Measurements from ENCODE around the gene MAST2. TPM values are rescaled to one million over a fixed set of nuclear protein-coding genes. Genes with fewer than 3 reads are reported as not detected.

The MAST2 gene
- total and polyA plus RNA-seq, 2 of the 13 experiments (the other 11 are each of a cell fraction or from before 2014, with no cell fraction given) = 15.3 to 23.0 TPM

- TF ChIP-seq ZNF792 (CRISPR knock-in tag; IDR thresholded peaks at IDR 0.05) (no peak), DDIT3 (CRISPR knock-in tag; IDR thresholded peaks at IDR 0.05) (no peak), HOXA3 (CRISPR knock-in tag; IDR thresholded peaks at IDR 0.05) (peak; percentile 14; the same call in 1 of the 2 replicates), TOPORS (CRISPR knock-in tag; IDR thresholded peaks at IDR 0.05) (no peak), RNF219 (CRISPR knock-in tag; IDR thresholded peaks at IDR 0.05) (no peak), FLYWCH1 (CRISPR knock-in tag; IDR thresholded peaks at IDR 0.05) (no peak), PITX1 (CRISPR knock-in tag; IDR thresholded peaks at IDR 0.05) (peak; percentile 57; the same call in 1 of the 2 replicates), HNF4A (CRISPR knock-in tag; IDR thresholded peaks at IDR 0.05) (peak; percentile 88), ZKSCAN1 (IDR thresholded peaks at IDR 0.05; ENCODE audit: low read length) (no peak), KMT2A (CRISPR knock-in tag; IDR thresholded peaks at IDR 0.05) (0 out of 2 replicates have a peak, but pooled peaks have one; percentile 25), FOXA3 (CRISPR knock-in tag; IDR thresholded peaks at IDR 0.05) (0 out of 2 replicates have a peak, but pooled peaks have one; percentile 52), ZNF121 (CRISPR knock-in tag; IDR thresholded peaks at IDR 0.05) (peak; percentile 78), KLF16 (CRISPR knock-in tag; IDR thresholded peaks at IDR 0.05) (0 out of 4 replicates have a peak, but pooled peaks of 1 of the 2 experiments have one; percentile 21), SSRP1 (CRISPR knock-in tag; IDR thresholded peaks at IDR 0.05) (no peak), ZNF552 (CRISPR knock-in tag; IDR thresholded peaks at IDR 0.05; ENCODE audit: borderline replicate concordance) (no peak), MED1 (CRISPR knock-in tag; IDR thresholded peaks at IDR 0.05) (peak; percentile 59), CEBPG (CRISPR knock-in tag; IDR thresholded peaks at IDR 0.05) (0 out of 2 replicates have a peak, but pooled peaks have one; percentile 15), RARA (CRISPR knock-in tag; IDR thresholded peaks at IDR 0.05) (peak; percentile 30; the same call in 1 of the 2 replicates), DPF2 (CRISPR knock-in tag; IDR thresholded peaks at IDR 0.05; ENCODE audit: borderline replicate concordance, low read depth) (0 out of 2 replicates have a peak, but pooled peaks have one; percentile 30), GABPA (IDR thresholded peaks at IDR 0.05; ENCODE audit: low read depth, low read length) (no peak), GABPA (CRISPR knock-in tag; IDR thresholded peaks at IDR 0.05; ENCODE audit: low read depth) (peak; percentile 56; the same call in 1 of the 2 replicates), HNF4G (IDR thresholded peaks at IDR 0.05; ENCODE audit: borderline replicate concordance, low read depth, low read length) (peak; percentile 68), HNF4G (CRISPR knock-in tag; IDR thresholded peaks at IDR 0.05; ENCODE audit: borderline replicate concordance, low read depth) (no peak), ZNF260 (CRISPR knock-in tag; IDR thresholded peaks at IDR 0.05; ENCODE audit: borderline replicate concordance, low read depth) (no peak), ZNF746 (CRISPR knock-in tag; IDR thresholded peaks at IDR 0.05) (no peak), ZNF644 (CRISPR knock-in tag; IDR thresholded peaks at IDR 0.05; ENCODE audit: low read depth) (peak; percentile 89), MTF2 (CRISPR knock-in tag; IDR thresholded peaks at IDR 0.05; ENCODE audit: borderline replicate concordance) (no peak), AFF4 (CRISPR knock-in tag; IDR thresholded peaks at IDR 0.05) (no peak), PHB2 (IDR thresholded peaks at IDR 0.05; ENCODE audit: partially characterized antibody) (no peak)
Measured at GRCh38 chr1:45822644-45823043, 19.2 kb downstream of the MAST2 start (continued).

All from HepG2 (cell line).